HG03039 (cell line): ENCODE measurements around the gene HMGN1.

Experiments
- ATAC-seq: cut with Tn5 transposase; IDR thresholded peaks from one replicate; pipeline ENCODE4 v1.9.1; 2021; ENCODE audit warnings: mild to moderate bottlenecking, moderate library complexity; ENCODE audit not compliant: unreplicated experiment

Gene HMGN1

GRCh38 chr21:39311164-39311563 is 37.7 kb downstream of the HMGN1 start:
- ATAC-seq: no peak

- no peak for ATAC-seq
Observed at GRCh38 chr21:39307466-39307865, 41.4 kb downstream of the HMGN1 start.

- ATAC-seq: no peak
Observed at GRCh38 chr21:39300587-39300986, 48.3 kb downstream of the HMGN1 start.

- no peak for ATAC-seq
Observed at GRCh38 chr21:39296891-39297290, 52.0 kb downstream of the HMGN1 start.
